Testis (tissue), 3 donors: Measurements from ENCODE around the gene ADTRP. TPM values are rescaled to one million over a fixed set of nuclear protein-coding genes. Genes with fewer than 3 reads are reported as not detected.

ENCODE experiments used
- DNase-seq: peaks from one replicate; pipeline ENCODE4 v3.0.0-alpha.2; 2019
- H3K27ac ChIP-seq, 2 donors: fragments of 200-600 bp; sonication (generic); one replicate each; pipeline ENCODE4 v1.5.1; 2019
- H3K27me3 ChIP-seq: fragments of 200-600 bp; sonication (generic); one replicate; pipeline ENCODE4 v1.5.1; 2019
- H3K36me3 ChIP-seq: fragments of 200-600 bp; sonication (generic); one replicate; pipeline ENCODE4 v1.5.1; 2017; ENCODE audit warnings: low read depth; ENCODE audit errors: missing control alignments
- H3K4me1 ChIP-seq: fragments of 200-600 bp; sonication (generic); one replicate; pipeline ENCODE4 v1.5.1; 2019
- H3K4me3 ChIP-seq, 2 donors: fragments of 200-600 bp; sonication (generic); one replicate each; pipeline ENCODE4 v1.5.1; 2017 to 2019
- H3K9me3 ChIP-seq: fragments of 200-600 bp; sonication (generic); one replicate; pipeline ENCODE4 v1.5.1; 2017
- CTCF ChIP-seq, 3 experiments: fragments of 450-650 bp in 2 of 3; fragments of 200-600 bp in 1 of 3; sonication (generic) in 1 of 3; IDR thresholded peaks; one replicate each; pipeline ENCODE4 v1.5.1; 2016 to 2019; ENCODE audit warnings: antibody characterized with exemption in 3 of 3, mild to moderate bottlenecking in 2 of 3, moderate library complexity in 1 of 3
- POLR2A ChIP-seq: fragments of 450-650 bp; IDR thresholded peaks from one replicate; pipeline ENCODE4 v1.6.1; 2017; ENCODE audit warnings: antibody characterized with exemption, mild to moderate bottlenecking, moderate library complexity
- WGBS, 2 donors: methylation state at CpG; one replicate each; pipeline ENCODE4 v1.1.5; 2018; 5-methylcytosine and 5-hydroxymethylcytosine counted together
- intact Hi-C: fragments of 100-400 bp; cut with DNase I; formaldehyde crosslinking; loops from one replicate; pipeline ENCODE4 v1.15.1; 2023; ENCODE audit warnings: low total_unique reads
- polyA plus RNA-seq: library from polyadenylated mRNA; stranded (reverse); fragments of 350-450 nt; fragmentation: Illumina TruSeq; extraction: RNeasy Lipid Tissue Mini Kit (QIAGEN cat#74804); gene quantifications from one replicate; pipeline ENCODE4 v1.2.3, GENCODE V29; 2014; ENCODE audit warnings: low read depth, low replicate concordance; ENCODE audit not compliant: insufficient read depth
- total RNA-seq, 2 donors: library from RNA; depleted of rRNA; stranded (reverse); fragments of >200 nt; gene quantifications; one replicate each; pipeline ENCODE4 v1.2.3, GENCODE V29; 2016

Gene ADTRP
- total and polyA plus RNA-seq, 3 donors from 2014 or later, result 8.3 to 49.6 (median 21.3) TPM

GRCh38 chr6:11722805-11723631, 55.6 kb downstream of the ADTRP start:
- WGBS, 2 donors, result 81 to 85% methylated on average over 9 of the region's 9 CpGs
- TF ChIP-seq CTCF (IDR thresholded peaks at IDR 0.05), result no peak
- no peaks in the 10 kb centered on the region for H3K4me1 ChIP-seq

GRCh38 chr6:11722220-11722619, 56.4 kb downstream of the ADTRP start:
- Histone ChIP-seq H3K27me3 (no peaks in the 10 kb centered on the region), H3K4me3 (no peak overlapping the region), H3K27ac (no peak overlapping the region), H3K4me1 (no peaks in the 10 kb centered on the region), H3K36me3 (no peaks in the 10 kb centered on the region), H3K9me3 (no peaks in the 10 kb centered on the region)
- 92 to 93% methylated on average over 6 of the region's 6 CpGs for WGBS, 2 donors
- intact Hi-C loops, result no loop called here
- TF ChIP-seq CTCF (IDR thresholded peaks at IDR 0.05), result no peak
- TF ChIP-seq POLR2A, result no peak
- no peak for DNase-seq

More at GRCh38 chr6:11722805-11723631, 55.6 kb downstream of the ADTRP start:
- Histone ChIP-seq H3K4me3 (no peak overlapping the region), H3K36me3 (no peaks in the 10 kb centered on the region), H3K27me3 (no peaks in the 10 kb centered on the region), H3K9me3 (no peaks in the 10 kb centered on the region), H3K27ac (no peak overlapping the region)
- intact Hi-C loops, result no loop called here
- DNase-seq, result no peak

GRCh38 chr6:11718463-11718862, 60.1 kb downstream of the ADTRP start:
- intact Hi-C loops, result no loop called here
- Histone ChIP-seq H3K4me3 (no peak overlapping the region), H3K36me3 (no peaks in the 10 kb centered on the region), H3K4me1 (no peaks in the 10 kb centered on the region), H3K9me3 (no peaks in the 10 kb centered on the region), H3K27me3 (no peaks in the 10 kb centered on the region), H3K27ac (no peak overlapping the region)
- TF ChIP-seq POLR2A (no peak), CTCF (IDR thresholded peaks at IDR 0.05) (no peak)
- DNase-seq, result no peak

DNA sequence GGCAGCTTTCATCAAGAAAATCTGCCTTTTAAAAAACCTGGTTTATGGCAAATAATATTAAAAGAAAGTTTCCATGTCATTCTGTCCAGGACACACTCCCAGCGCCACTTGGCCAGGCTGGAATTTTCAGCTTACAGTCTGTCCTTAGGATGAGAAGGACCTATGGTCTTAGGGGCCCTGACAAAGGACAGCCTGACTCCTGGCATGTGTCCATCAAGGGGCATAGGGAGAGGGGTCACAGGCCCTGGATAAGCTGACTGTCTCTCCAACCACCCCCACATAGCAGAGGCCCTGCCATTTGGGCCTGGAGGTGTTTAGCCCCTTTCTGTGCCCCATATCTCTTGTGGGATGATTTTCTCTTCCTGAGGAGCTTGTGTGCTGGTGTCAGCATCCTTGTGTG, 60.6 kb downstream of the ADTRP start:
- Histone ChIP-seq H3K27ac (no peak overlapping the region), H3K9me3 (no peaks in the 10 kb centered on the region), H3K36me3 (no peaks in the 10 kb centered on the region), H3K4me3 (no peak overlapping the region), H3K27me3 (no peaks in the 10 kb centered on the region), H3K4me1 (no peaks in the 10 kb centered on the region)
- TF ChIP-seq CTCF (IDR thresholded peaks at IDR 0.05) (no peak), POLR2A (no peak)
- DNase-seq, result no peak
- intact Hi-C loops, result no loop called here
- WGBS, 2 donors, result 97 to 100% methylated on average over 1 of the region's 1 CpG

DNA sequence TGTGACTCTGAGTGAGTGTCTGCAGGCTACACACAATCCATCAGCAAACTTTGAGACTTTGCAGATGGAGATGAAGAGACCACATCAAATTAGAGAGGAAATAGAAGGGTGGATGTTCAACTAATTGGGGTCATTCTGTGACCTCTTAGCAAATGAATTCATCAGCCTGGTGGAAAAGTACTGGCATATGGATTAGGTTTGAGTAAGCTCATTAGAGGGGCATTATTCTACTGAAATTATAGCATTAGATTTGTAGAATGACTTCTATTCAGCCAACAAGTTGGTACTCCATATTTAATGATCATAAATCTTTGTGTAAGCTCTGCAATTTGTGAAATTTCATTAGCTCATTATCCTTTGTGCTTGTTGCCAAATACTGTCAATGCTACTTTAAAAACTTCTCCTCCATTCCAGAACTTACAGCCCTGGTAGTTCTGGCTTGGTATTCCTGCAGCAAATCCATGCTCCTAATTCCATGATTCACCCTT, 63.8 kb downstream of the ADTRP start:
- TF ChIP-seq CTCF (IDR thresholded peaks at IDR 0.05) (no peak), POLR2A (no peak)

More for the DNA sequence above, 63.8 kb downstream of the ADTRP start:
- Histone ChIP-seq H3K36me3 (no peaks in the 10 kb centered on the region), H3K4me3 (no peak overlapping the region), H3K27me3 (no peaks in the 10 kb centered on the region), H3K4me1 (no peaks in the 10 kb centered on the region), H3K9me3 (no peaks in the 10 kb centered on the region), H3K27ac (no peak overlapping the region)
- intact Hi-C loops, result no loop called here
- no peak for DNase-seq
